Nephron progenitor cell (in vitro differentiated cells): ENCODE results near the gene LAMC3.

Experiments
- DNase-seq: peaks from one replicate; pipeline ENCODE4 v3.0.0; 2021
- H3K27ac Mint-ChIP-seq: 2 replicates; pipeline ENCODE4 v1.8.0; 2021; ENCODE audit warnings: mild to moderate bottlenecking, moderate library complexity, mixed read lengths
- H3K27me3 Mint-ChIP-seq: 2 replicates; pipeline ENCODE4 v1.8.0; 2021; ENCODE audit warnings: mild to moderate bottlenecking, low read depth, mixed read lengths; ENCODE audit not compliant: poor library complexity
- H3K36me3 Mint-ChIP-seq: 2 replicates; pipeline ENCODE4 v1.8.0; 2021; ENCODE audit warnings: low read depth, mixed read lengths
- H3K4me1 Mint-ChIP-seq: 2 replicates; pipeline ENCODE4 v1.8.0; 2021; ENCODE audit warnings: mixed read lengths
- H3K4me3 Mint-ChIP-seq: 2 replicates; pipeline ENCODE4 v1.8.0; 2021; ENCODE audit warnings: mild to moderate bottlenecking, moderate library complexity, mixed read lengths
- H3K9me3 Mint-ChIP-seq: 2 replicates; pipeline ENCODE4 v1.8.0; 2021; ENCODE audit warnings: mild to moderate bottlenecking, moderate library complexity, mixed read lengths
- TF ChIP-seq, protein P1 (sequence below): fragments of 200-600 bp; sonication (generic); IDR thresholded peaks from 2 replicates; pipeline ENCODE4 v1.5.0; 2021; ENCODE audit warnings: antibody characterized with exemption

The LAMC3 gene

DNA sequence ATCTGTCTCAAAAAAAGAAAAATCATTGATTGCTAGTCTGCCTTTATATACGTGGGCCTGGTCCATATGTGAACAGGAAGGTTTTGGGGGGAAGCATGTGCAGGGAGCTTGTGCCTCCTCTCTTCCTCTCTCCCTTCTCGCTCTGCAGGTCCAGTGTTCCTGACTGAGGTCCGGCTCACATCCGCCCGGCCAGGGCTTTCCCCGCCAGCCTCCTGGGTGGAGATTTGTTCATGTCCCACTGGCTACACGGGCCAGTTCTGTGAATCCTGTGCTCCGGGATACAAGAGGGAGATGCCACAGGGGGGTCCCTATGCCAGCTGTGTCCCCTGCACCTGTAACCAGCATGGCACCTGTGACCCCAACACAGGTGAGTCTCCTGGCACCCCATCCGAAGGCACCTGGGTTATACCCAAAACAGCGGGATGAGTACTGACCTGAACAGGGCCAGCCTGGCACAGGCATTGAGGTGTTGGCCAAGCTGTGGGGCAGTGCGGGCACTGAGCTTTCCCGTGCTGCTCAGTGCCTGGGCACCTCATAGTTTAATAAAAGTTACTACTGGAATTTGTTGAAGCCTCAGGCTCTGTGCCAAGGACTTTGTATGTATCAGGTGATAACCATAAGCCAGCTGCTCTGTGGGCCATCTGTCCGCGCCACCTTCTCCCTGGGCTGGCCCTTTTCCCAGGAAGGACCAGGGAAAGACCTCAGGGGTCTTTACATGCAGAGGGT is 48.0 kb downstream of the LAMC3 start:
- Mint-ChIP-seq H3K4me1 (no peaks in the 10 kb centered on the region), H3K27ac (no peak overlapping the region), H3K36me3 (no peaks in the 10 kb centered on the region), H3K9me3 (no peaks in the 10 kb centered on the region), H3K4me3 (no peak overlapping the region), H3K27me3 (peaks cover 8% of the 10 kb centered on the region)
- TF ChIP-seq, protein P1, sequence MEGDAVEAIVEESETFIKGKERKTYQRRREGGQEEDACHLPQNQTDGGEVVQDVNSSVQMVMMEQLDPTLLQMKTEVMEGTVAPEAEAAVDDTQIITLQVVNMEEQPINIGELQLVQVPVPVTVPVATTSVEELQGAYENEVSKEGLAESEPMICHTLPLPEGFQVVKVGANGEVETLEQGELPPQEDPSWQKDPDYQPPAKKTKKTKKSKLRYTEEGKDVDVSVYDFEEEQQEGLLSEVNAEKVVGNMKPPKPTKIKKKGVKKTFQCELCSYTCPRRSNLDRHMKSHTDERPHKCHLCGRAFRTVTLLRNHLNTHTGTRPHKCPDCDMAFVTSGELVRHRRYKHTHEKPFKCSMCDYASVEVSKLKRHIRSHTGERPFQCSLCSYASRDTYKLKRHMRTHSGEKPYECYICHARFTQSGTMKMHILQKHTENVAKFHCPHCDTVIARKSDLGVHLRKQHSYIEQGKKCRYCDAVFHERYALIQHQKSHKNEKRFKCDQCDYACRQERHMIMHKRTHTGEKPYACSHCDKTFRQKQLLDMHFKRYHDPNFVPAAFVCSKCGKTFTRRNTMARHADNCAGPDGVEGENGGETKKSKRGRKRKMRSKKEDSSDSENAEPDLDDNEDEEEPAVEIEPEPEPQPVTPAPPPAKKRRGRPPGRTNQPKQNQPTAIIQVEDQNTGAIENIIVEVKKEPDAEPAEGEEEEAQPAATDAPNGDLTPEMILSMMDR, result no peak
- DNase-seq, result no peak

- TF ChIP-seq, protein P1, result no peak
- no peak overlapping the region for H3K27ac Mint-ChIP-seq
- H3K27me3 Mint-ChIP-seq, result peaks cover 19% of the 10 kb centered on the region
- no peak for DNase-seq
- H3K9me3 Mint-ChIP-seq, result no peaks in the 10 kb centered on the region
- no peaks in the 10 kb centered on the region for H3K36me3 Mint-ChIP-seq
- no peaks in the 10 kb centered on the region for H3K4me1 Mint-ChIP-seq
- H3K4me3 Mint-ChIP-seq, result no peak overlapping the region
These were observed 52.1 kb downstream of the LAMC3 start for GRCh38 chr9:131060900-131061630.

- Mint-ChIP-seq H3K4me1 (no peaks in the 10 kb centered on the region), H3K27me3 (peaks cover 19% of the 10 kb centered on the region)
These were observed 54.0 kb downstream of the LAMC3 start for GRCh38 chr9:131062969-131063368.

DNA sequence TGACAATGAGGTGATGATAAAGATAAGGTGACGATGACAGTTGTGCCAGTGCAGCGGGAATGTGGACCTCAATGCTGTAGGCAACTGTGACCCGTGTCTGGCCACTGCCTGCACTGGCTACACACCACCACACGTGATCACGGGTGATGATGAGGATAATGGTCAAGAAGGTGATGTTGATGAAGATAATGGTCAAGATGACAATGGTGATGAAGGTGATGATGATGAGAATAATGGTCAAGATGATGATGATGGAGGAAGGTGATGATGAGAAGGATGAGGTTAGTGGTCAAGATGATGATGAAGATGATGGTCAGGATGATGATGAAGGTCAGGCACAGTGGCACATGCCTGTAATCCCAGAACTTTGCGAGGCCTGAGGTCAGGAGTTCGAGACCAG is 56.6 kb downstream of the LAMC3 start:
- H3K4me3 Mint-ChIP-seq, result no peak overlapping the region
- no peaks in the 10 kb centered on the region for H3K4me1 Mint-ChIP-seq

More at GRCh38 chr9:131062969-131063368, 54.0 kb downstream of the LAMC3 start:
- TF ChIP-seq, protein P1, result no peak
- Mint-ChIP-seq H3K36me3 (no peaks in the 10 kb centered on the region), H3K4me3 (no peak overlapping the region), H3K9me3 (no peaks in the 10 kb centered on the region), H3K27ac (no peak overlapping the region)
- no peak for DNase-seq

DNA sequence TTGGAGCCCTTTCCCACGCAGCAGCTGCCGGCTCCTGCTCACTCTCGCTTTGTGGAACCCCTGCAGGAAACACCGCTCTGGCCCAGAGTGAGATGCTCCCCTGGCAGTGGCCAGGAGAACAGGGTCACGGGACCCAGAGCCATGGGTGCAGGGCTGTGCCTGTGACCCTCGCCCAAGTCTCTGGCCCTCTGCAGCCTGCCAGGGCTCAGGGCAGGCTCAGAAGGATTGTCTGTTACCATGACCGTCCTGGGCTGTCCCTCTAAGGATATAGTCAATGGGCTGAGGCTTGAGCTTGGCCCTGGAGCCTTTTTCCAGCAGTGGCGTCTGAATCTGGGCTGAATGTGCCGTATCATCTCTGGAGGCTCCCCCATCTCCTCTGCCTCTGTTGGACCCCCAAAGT is 58.7 kb downstream of the LAMC3 start:
- peak overlapping the region; percentile 85 for H3K27ac Mint-ChIP-seq
- no peaks in the 10 kb centered on the region for H3K36me3 Mint-ChIP-seq
- peaks cover 15% of the 10 kb centered on the region for H3K27me3 Mint-ChIP-seq

More for the DNA sequence above, 56.6 kb downstream of the LAMC3 start:
- H3K27ac Mint-ChIP-seq, result no peak overlapping the region
- DNase-seq, result no peak
- no peaks in the 10 kb centered on the region for H3K36me3 Mint-ChIP-seq
- H3K27me3 Mint-ChIP-seq, result peaks cover 19% of the 10 kb centered on the region
- TF ChIP-seq, protein P1, result no peak
- no peaks in the 10 kb centered on the region for H3K9me3 Mint-ChIP-seq

More for the DNA sequence above, 58.7 kb downstream of the LAMC3 start:
- DNase-seq, result no peak
- Mint-ChIP-seq H3K9me3 (no peaks in the 10 kb centered on the region), H3K4me3 (no peak overlapping the region), H3K4me1 (no peaks in the 10 kb centered on the region)
- TF ChIP-seq, protein P1, result no peak
